Lung (tissue), 12 donors: Measurements from ENCODE around the gene IL11RA. TPM values are rescaled to one million over a fixed set of nuclear protein-coding genes. Genes with fewer than 3 reads are reported as not detected.

ENCODE experiments used
- ATAC-seq: fragments of 200-7000 bp; cut with Tn5 transposase; one replicate; pipeline ENCODE4 v1.9.1; 2020; ENCODE audit warnings: moderate number of reproducible peaks; ENCODE audit not compliant: insufficient read depth, low FRiP score
- DNase-seq, 3 donors: peaks; one replicate each; pipeline ENCODE4 v3.0.0-alpha.2; 2013 to 2017
- H3K27ac ChIP-seq, 2 donors: one replicate each; pipeline ENCODE4 v1.5.1; 2013; ENCODE audit warnings: mild to moderate bottlenecking in 2 of 2, moderate library complexity in 2 of 2, control low read depth in 1 of 2, inconsistent platforms in 1 of 2, low read depth in 1 of 2, low read length in 1 of 2
- H3K27me3 ChIP-seq, 3 donors: one replicate each; pipeline ENCODE4 v1.5.1; 2013; ENCODE audit warnings: low read length in 2 of 3; ENCODE audit not compliant: control insufficient read depth in 3 of 3, insufficient read depth in 3 of 3
- H3K36me3 ChIP-seq, 4 donors: one replicate each; pipeline ENCODE4 v1.5.1; 2013; ENCODE audit warnings: low read length in 4 of 4, mild to moderate bottlenecking in 1 of 4, moderate library complexity in 1 of 4; ENCODE audit not compliant: control insufficient read depth in 4 of 4, insufficient read depth in 4 of 4
- H3K4me1 ChIP-seq, 5 donors: one replicate each; pipeline ENCODE4 v1.5.1; 2013; ENCODE audit warnings: low read length in 5 of 5, mild to moderate bottlenecking in 2 of 5, moderate library complexity in 1 of 5; ENCODE audit not compliant: control insufficient read depth in 5 of 5, insufficient read depth in 5 of 5
- H3K4me3 ChIP-seq: one replicate; pipeline ENCODE4 v1.5.1; 2013; ENCODE audit warnings: mild to moderate bottlenecking, control low read depth, moderate library complexity
- H3K9ac ChIP-seq, 2 donors: one replicate each; pipeline ENCODE4 v1.5.1; 2013; ENCODE audit warnings: low read length in 2 of 2, control low read depth in 1 of 2; ENCODE audit not compliant: insufficient read depth in 1 of 2
- H3K9me3 ChIP-seq, 4 donors: one replicate each; pipeline ENCODE4 v1.5.1; 2013; ENCODE audit warnings: low read length in 3 of 4, mild to moderate bottlenecking in 1 of 4, moderate library complexity in 1 of 4; ENCODE audit not compliant: control insufficient read depth in 4 of 4, insufficient read depth in 3 of 4
- CTCF ChIP-seq: IDR thresholded peaks from 2 replicates; pipeline ENCODE4 v1.5.1; 2012; ENCODE audit warnings: mild to moderate bottlenecking; ENCODE audit errors: control extremely low read depth, extremely low read depth
- WGBS, 2 donors: extraction: QIAGEN DNeasy Blood & Tissue Kit; methylation state at CpG; one replicate each; pipeline ENCODE4 v1.1.7; 2013; 5-methylcytosine and 5-hydroxymethylcytosine counted together
- polyA plus RNA-seq, 2 donors: library from polyadenylated mRNA; stranded (reverse); fragments of 200-250 nt; gene quantifications; one replicate each; pipeline ENCODE4 v1.2.1, GENCODE V29; 2013
- total RNA-seq, 2 donors: library from RNA; depleted of rRNA in 1 of 2; stranded (reverse); fragments of >200 nt in 1 of 2; gene quantifications; one replicate each; pipeline ENCODE4 v1.2.1, GENCODE V29; 2014 to 2021
- donor health status: control.
- donor health status: control.
- donor health status: Bipolar disorder and iron deficiency.
- donor health status: healthy.
- donor health status: DM: yes; HTN: yes; CAD: no.

Gene IL11RA
- total and polyA plus RNA-seq, 4 donors: 5.5 to 30.5 (median 12.6) TPM

GRCh38 chr9:34659592-34660253, 7.7 kb downstream of the IL11RA start:
- H3K27ac ChIP-seq: no peak overlapping the region
- ATAC-seq (no peak), DNase-seq (no peak)
- WGBS, 2 donors: 92 to 97% methylated on average over 8 of the region's 8 CpGs
- TF ChIP-seq CTCF: no peak
- H3K9me3 ChIP-seq: no peaks in the 10 kb centered on the region
- H3K36me3 ChIP-seq: peaks cover 1 to 18% (median 10%) of the 10 kb centered on the region in 4 donors
- peaks cover 0 to 15% (median 9%) of the 10 kb centered on the region in 5 donors for H3K4me1 ChIP-seq
- H3K9ac ChIP-seq: no peak overlapping the region
- no peaks in the 10 kb centered on the region for H3K27me3 ChIP-seq
- H3K4me3 ChIP-seq: no peak overlapping the region

- no peak within 1 kb of the TSS for H3K4me3 ChIP-seq
- peaks cover 1 to 18% (median 10%) of the 10 kb centered on the region in 4 donors for H3K36me3 ChIP-seq
- DNase-seq (no peak), ATAC-seq (no peak)
- H3K9me3 ChIP-seq: no peaks in the 10 kb centered on the region
- H3K27me3 ChIP-seq: no peaks in the 10 kb centered on the region
- H3K4me1 ChIP-seq: peaks cover 0 to 7% (median 0%) of the 10 kb centered on the region in 5 donors
- no peak within 1 kb of the TSS for H3K9ac ChIP-seq
- peak within 1 kb of the TSS in 1 of 2 donors; percentile 5 for H3K27ac ChIP-seq
- 91 to 95% methylated on average over 4 of the region's 4 CpGs for WGBS, 2 donors
- TF ChIP-seq CTCF: no peak
Observed at GRCh38 chr9:34662526-34663302, 10.7 kb downstream of the IL11RA start, which contains the start of gene CCL27. Gene CCL27 (minus strand): TSS chr9:34662657. CDS start chr9:34662633, 24 bp downstream.

GRCh38 chr9:34663303-34663605, 11.3 kb downstream of the IL11RA start:
- no peak for TF ChIP-seq CTCF
- DNase-seq: no peak
- Histone ChIP-seq H3K9ac (no peak overlapping the region), H3K36me3 (peaks cover 1 to 18% (median 12%) of the 10 kb centered on the region in 4 donors), H3K9me3 (no peaks in the 10 kb centered on the region), H3K4me3 (no peak overlapping the region), H3K27me3 (no peaks in the 10 kb centered on the region), H3K27ac (no peak overlapping the region), H3K4me1 (peaks cover 0 to 9% (median 0%) of the 10 kb centered on the region in 5 donors)
- ATAC-seq: no peak
